Upper lobe of left lung (tissue), 6 donors: Measurements from ENCODE around the gene ADAMTS7. TPM values are rescaled to one million over a fixed set of nuclear protein-coding genes. Genes with fewer than 3 reads are reported as not detected.
"Not testable (repeated sequence)": the region's sequence is repeated elsewhere in the genome, so short reads cannot be mapped to it uniquely, and the experiment has no call there.

Experiments used
- ATAC-seq, 2 donors: fragments of 200-7000 bp; cut with Tn5 transposase; one replicate each; pipeline ENCODE4 v1.9.1; 2022; ENCODE audit warnings: mild to moderate bottlenecking in 2 of 2, moderate library complexity in 2 of 2; ENCODE audit not compliant: low FRiP score in 2 of 2
- DNase-seq, 2 donors: peaks; one replicate each; pipeline ENCODE4 v3.0.0-alpha.2; 2019 to 2020
- H3K27ac ChIP-seq, 4 donors: fragments of 200-600 bp; sonication (generic); one replicate each; pipeline ENCODE4 v1.5.1; 2016 to 2019
- H3K27me3 ChIP-seq, 4 donors: fragments of 200-600 bp; sonication (generic); one replicate each; pipeline ENCODE4 v1.5.1; 2017 to 2019
- H3K36me3 ChIP-seq, 4 donors: fragments of 200-600 bp; sonication (generic); one replicate each; pipeline ENCODE4 v1.5.1; 2016 to 2019
- H3K4me1 ChIP-seq, 4 donors: fragments of 200-600 bp; sonication (generic); one replicate each; pipeline ENCODE4 v1.5.1; 2018 to 2019
- H3K4me3 ChIP-seq, 4 donors: fragments of 200-600 bp; sonication (generic); one replicate each; pipeline ENCODE4 v1.5.1; 2017 to 2019; ENCODE audit warnings: mild to moderate bottlenecking in 2 of 4, moderate library complexity in 1 of 4
- H3K9me3 ChIP-seq, 4 donors: fragments of 200-600 bp; sonication (generic); one replicate each; pipeline ENCODE4 v1.5.1; 2018 to 2019
- EP300 ChIP-seq, 4 donors: sonication (generic); formaldehyde crosslinking; IDR thresholded peaks; one replicate each; pipeline ENCODE4 v1.5.1; 2017; ENCODE audit warnings: antibody characterized with exemption in 4 of 4, control low read depth in 2 of 4
- POLR2A ChIP-seq, 4 donors: fragments of 450-650 bp; IDR thresholded peaks; one replicate each; pipeline ENCODE4 v1.5.1; 2016 to 2017; ENCODE audit warnings: antibody characterized with exemption in 4 of 4, mild to moderate bottlenecking in 2 of 4
- POLR2AphosphoS5 ChIP-seq, 2 donors: sonication (generic); formaldehyde crosslinking; IDR thresholded peaks; one replicate each; pipeline ENCODE4 v1.5.1; 2017; ENCODE audit warnings: antibody characterized with exemption in 2 of 2
- WGBS, 2 donors: methylation state at CpG; one replicate each; pipeline ENCODE4 v1.1.5; 2017 to 2018; 5-methylcytosine and 5-hydroxymethylcytosine counted together
- total RNA-seq, 6 donors: library from RNA; depleted of rRNA in 4 of 6; stranded (reverse); fragments of >200 nt in 4 of 6; gene quantifications; one replicate each; pipeline versions ENCODE4 v1.1.0 to v1.2.1, GENCODE V29; 2016 to 2021
- TF ChIP-seq, protein P1 (sequence below), 6 experiments: fragments of 450-650 bp in 4 of 6; fragments of 200-600 bp in 2 of 6; sonication (generic) in 2 of 6; IDR thresholded peaks; one replicate each; pipeline ENCODE4 v1.5.1; 2016 to 2019; ENCODE audit warnings: antibody characterized with exemption in 6 of 6
- donor health status: DM: no; HTN: no; CAD: no; lungs with moderate emphysema.
- donor health status: DM: no; HTN: yes; CAD: no; lungs with severe emphysema.

ADAMTS7 gene
- total RNA-seq, 6 donors from 2014 or later = 1.8 to 10.2 (median 5.1) TPM

DNA sequence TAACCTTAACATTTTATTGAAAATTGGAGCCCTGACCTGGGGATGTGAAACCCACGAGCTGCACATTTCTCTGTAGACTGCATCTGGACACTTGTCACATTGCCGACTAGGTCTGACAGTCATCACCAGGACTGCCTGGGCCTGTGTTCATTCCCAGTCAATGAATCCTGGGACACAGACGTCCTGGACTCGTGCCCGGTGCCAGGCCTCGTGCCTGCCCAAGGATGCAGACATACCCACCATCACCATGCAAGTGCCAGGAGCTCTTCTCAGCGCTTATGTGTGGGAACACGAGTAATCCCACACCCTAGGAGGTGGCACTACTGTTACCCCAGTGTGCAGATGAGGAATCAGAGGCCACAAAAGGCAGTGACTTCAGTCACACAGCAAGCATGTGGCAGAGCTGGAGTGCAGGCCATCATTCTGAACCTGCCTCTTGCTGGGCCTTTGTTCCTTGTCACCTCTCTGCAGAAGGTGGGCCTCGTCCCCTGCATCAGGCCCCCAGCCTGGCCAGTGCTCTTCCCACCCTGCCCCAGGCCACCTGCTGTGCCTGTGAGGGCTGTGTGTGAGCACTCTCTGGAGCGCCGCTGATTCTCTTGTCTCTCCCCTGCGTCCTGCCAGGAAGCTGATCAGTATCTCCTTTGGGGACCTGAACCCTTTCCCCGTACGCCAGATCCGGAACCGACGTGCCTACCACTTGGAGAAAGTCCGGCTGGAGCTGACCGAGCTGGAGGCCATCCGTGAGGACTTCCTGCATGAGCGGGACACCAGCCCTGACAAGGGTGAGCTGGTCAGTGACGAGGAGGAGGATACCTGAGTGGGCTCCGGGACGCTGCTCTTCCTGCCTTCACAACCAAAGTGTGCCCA, 58.5 kb downstream of the ADAMTS7 start:
- WGBS, 2 donors = 67 to 92% methylated on average over 2 to 24 of the region's 24 CpGs
- no peak for TF ChIP-seq EP300 (IDR thresholded peaks at IDR 0.05)
- no peak for TF ChIP-seq POLR2AphosphoS5 (IDR thresholded peaks at IDR 0.05)
- ATAC-seq (no peak), DNase-seq (peak in 1 of 2 donors; percentile 39)
- no peaks in the 10 kb centered on the region for H3K9me3 ChIP-seq
- no peaks in the 10 kb centered on the region for H3K36me3 ChIP-seq
- peaks cover 10 to 22% (median 15%) of the 10 kb centered on the region in 4 donors for H3K4me1 ChIP-seq
- H3K27ac ChIP-seq = no peak overlapping the region
- no peaks in the 10 kb centered on the region for H3K27me3 ChIP-seq
- no peak overlapping the region for H3K4me3 ChIP-seq

DNA sequence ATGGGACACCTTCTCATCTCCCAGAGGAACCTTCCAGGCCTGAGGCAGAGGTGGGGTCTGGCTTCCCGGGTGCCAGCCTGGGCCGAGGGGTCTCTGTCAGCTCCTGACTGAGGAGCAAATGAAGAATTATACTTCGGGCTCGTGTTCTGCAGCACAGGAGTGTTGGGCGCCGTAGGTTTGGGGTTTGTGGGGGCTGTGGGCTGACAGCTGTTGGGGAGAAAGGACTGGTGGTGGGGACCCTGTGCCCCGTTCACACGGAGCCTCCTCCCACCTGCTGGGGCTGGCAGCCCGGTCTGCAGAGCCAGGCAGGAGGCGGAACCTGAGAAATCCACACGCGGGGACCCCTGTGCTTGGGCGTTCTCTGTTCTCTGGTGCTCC, 59.7 kb downstream of the ADAMTS7 start:
- TF ChIP-seq POLR2AphosphoS5 (IDR thresholded peaks at IDR 0.05) (no peak), EP300 (IDR thresholded peaks at IDR 0.05) (no peak), POLR2A (IDR thresholded peaks at IDR 0.05) (no peak)
- TF ChIP-seq, protein P1, sequence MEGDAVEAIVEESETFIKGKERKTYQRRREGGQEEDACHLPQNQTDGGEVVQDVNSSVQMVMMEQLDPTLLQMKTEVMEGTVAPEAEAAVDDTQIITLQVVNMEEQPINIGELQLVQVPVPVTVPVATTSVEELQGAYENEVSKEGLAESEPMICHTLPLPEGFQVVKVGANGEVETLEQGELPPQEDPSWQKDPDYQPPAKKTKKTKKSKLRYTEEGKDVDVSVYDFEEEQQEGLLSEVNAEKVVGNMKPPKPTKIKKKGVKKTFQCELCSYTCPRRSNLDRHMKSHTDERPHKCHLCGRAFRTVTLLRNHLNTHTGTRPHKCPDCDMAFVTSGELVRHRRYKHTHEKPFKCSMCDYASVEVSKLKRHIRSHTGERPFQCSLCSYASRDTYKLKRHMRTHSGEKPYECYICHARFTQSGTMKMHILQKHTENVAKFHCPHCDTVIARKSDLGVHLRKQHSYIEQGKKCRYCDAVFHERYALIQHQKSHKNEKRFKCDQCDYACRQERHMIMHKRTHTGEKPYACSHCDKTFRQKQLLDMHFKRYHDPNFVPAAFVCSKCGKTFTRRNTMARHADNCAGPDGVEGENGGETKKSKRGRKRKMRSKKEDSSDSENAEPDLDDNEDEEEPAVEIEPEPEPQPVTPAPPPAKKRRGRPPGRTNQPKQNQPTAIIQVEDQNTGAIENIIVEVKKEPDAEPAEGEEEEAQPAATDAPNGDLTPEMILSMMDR (IDR thresholded peaks at IDR 0.05) = no peak
- 78 to 83% methylated on average over 12 to 13 of the region's 13 CpGs for WGBS, 2 donors
- peaks cover 0 to 12% (median 5%) of the 10 kb centered on the region in 4 donors for H3K4me1 ChIP-seq
- no peaks in the 10 kb centered on the region for H3K36me3 ChIP-seq
- ATAC-seq (no peak), DNase-seq (peak in 1 of 2 donors; percentile 49)
- H3K9me3 ChIP-seq = no peaks in the 10 kb centered on the region
- no peak overlapping the region for H3K4me3 ChIP-seq
- no peak overlapping the region for H3K27ac ChIP-seq
- no peaks in the 10 kb centered on the region for H3K27me3 ChIP-seq

DNA sequence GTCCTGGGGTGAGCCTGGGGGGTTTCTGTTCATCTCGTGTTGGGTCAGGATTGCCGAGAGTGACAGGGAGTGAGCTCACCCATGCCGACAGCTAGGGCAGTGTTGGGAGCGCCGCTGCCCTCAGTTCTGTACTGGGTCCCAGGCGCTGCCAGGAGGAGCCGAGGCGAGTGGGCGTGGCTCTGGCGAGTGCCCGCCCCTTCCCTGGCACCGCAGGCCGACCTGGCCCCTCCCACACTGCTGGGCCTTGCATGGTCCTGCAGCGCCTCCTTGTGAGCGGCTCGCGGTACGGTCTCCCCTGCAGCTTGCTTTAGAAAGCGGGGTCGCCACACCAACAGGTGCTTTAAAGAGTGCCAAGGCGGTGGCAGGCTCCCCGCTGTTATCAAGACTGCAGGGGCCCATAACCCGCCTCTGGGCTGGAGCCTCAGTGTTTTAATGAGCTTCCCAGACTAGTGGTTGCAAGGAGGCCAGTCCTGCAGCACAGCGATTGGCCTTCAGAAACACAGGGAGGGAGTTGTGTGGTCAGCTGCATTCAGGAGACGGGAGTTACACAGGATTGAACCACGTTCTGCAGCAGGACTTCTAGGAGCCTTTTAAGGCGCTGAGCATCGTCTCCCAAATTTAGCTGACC, 60.2 kb downstream of the ADAMTS7 start:
- peak; percentile 97 to 98 for ATAC-seq
- TF ChIP-seq, protein P1 (IDR thresholded peaks at IDR 0.05) = peak in 4 of 6 experiments; percentile 53 to 96 (median 76)
- TF ChIP-seq POLR2AphosphoS5 (IDR thresholded peaks at IDR 0.05) = peak in 1 of 2 donors; percentile 16
- H3K27ac ChIP-seq = peak overlapping the region in 1 of 4 donors; percentile 68
- H3K27me3 ChIP-seq, H3K9me3 ChIP-seq, H3K36me3 ChIP-seq: not testable (repeated sequence)
- 10% methylated on average over 5 to 26 of the region's 28 CpGs for WGBS, 2 donors
- peaks cover 0 to 12% (median 4%) of the 10 kb centered on the region in 4 donors for H3K4me1 ChIP-seq
- DNase-seq = peak; percentile 96 to 98
- peak overlapping the region in 3 of 4 donors; percentile 6 to 24 (median 7) for H3K4me3 ChIP-seq

DNA sequence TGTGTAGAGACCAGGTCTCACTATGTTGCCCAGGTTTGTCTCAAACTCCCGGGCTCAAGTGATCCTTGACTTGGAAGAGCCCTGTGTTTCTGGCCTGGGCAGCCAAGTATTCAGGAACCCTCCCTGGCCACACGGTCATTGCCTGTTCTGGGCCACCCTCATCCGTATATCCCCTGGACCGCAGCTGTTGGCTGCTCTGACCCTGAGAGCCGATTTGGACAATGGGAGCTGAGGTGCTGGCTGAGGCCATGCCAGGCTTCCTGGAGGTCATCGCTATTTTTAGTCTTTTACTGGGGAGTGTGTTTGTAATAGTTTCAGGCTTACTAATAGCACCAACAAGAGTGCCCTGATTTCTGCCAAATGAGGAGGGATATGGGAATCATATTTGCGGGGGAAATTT, 60.7 kb downstream of the ADAMTS7 start:
- H3K27ac ChIP-seq = peak overlapping the region in 1 of 4 donors; percentile 68

DNA sequence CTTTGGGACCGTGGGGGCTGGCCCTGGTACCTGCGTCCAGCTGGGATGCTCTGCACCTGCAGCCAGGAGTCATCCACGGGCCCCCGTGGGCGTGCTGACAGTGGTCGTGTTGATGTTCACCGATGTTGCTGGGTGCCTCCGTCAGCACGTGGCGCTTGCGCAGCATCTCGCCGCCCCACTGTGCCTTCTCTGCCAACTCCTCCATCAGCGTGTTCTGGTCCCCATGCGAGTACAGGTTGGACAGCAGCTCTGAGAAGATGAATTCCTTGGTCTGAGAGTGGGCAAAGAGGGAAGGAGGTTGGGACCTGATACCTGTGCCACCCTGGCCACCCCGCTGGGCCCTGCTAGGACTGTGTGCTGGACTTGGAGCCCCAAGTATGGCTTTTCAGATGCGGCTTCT, 61.4 kb downstream of the ADAMTS7 start:
- Histone ChIP-seq H3K4me1 (peaks cover 0 to 12% (median 3%) of the 10 kb centered on the region in 4 donors), H3K27me3 (no peaks in the 10 kb centered on the region), H3K36me3 (no peaks in the 10 kb centered on the region), H3K4me3 (no peak overlapping the region), H3K9me3 (no peaks in the 10 kb centered on the region), H3K27ac (no peak overlapping the region)
- DNase-seq (peak in 1 of 2 donors; percentile 83), ATAC-seq (no peak)
- WGBS, 2 donors = 93 to 100% methylated on average over 6 to 17 of the region's 17 CpGs
- TF ChIP-seq, protein P1 (IDR thresholded peaks at IDR 0.05) = no peak
- TF ChIP-seq POLR2A (IDR thresholded peaks at IDR 0.05) = no peak
- no peak for TF ChIP-seq EP300 (IDR thresholded peaks at IDR 0.05)
- TF ChIP-seq POLR2AphosphoS5 (IDR thresholded peaks at IDR 0.05) = no peak

More for the DNA sequence above, 60.7 kb downstream of the ADAMTS7 start:
- H3K36me3 ChIP-seq = no peaks in the 10 kb centered on the region
- no peaks in the 10 kb centered on the region for H3K9me3 ChIP-seq
- H3K4me3 ChIP-seq = peak overlapping the region in 3 of 4 donors; percentile 6 to 24 (median 7)
- TF ChIP-seq, protein P1 (IDR thresholded peaks at IDR 0.05) = no peak
- TF ChIP-seq EP300 (IDR thresholded peaks at IDR 0.05) = no peak
- no peak for TF ChIP-seq POLR2AphosphoS5 (IDR thresholded peaks at IDR 0.05)
- TF ChIP-seq POLR2A (IDR thresholded peaks at IDR 0.05) = no peak
- no peak for DNase-seq
- peaks cover 0 to 12% (median 3%) of the 10 kb centered on the region in 4 donors for H3K4me1 ChIP-seq
- ATAC-seq = peak; percentile 12 to 49
- 17 to 41% methylated on average over 3 to 7 of the region's 7 CpGs for WGBS, 2 donors
- no peaks in the 10 kb centered on the region for H3K27me3 ChIP-seq

DNA sequence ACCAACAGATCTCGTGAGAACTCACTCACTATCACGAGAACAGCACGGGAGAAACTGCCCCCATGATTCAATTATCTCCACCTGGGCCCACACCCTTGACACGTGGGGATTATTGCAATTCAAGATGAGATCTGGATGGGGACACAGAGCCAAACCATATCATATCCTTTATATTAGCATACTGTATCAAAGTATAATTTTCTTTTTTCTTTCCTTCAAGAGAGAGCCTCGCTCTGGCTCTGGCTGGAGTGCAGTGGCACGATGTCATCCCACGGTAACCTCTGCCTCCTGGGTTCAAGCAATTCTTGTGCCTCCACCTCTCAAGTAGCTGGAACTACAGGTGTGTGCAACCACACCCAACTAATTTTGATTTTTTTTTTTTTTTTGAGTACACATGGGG, 63.4 kb downstream of the ADAMTS7 start:
- not testable (repeated sequence) for H3K9me3 ChIP-seq, H3K36me3 ChIP-seq, H3K27me3 ChIP-seq, DNase-seq, H3K4me3 ChIP-seq, H3K27ac ChIP-seq, ATAC-seq
- WGBS, 2 donors = 87 to 92% methylated on average over 7 of the region's 7 CpGs
- H3K4me1 ChIP-seq = peaks cover 0 to 12% (median 3%) of the 10 kb centered on the region in 4 donors

DNA sequence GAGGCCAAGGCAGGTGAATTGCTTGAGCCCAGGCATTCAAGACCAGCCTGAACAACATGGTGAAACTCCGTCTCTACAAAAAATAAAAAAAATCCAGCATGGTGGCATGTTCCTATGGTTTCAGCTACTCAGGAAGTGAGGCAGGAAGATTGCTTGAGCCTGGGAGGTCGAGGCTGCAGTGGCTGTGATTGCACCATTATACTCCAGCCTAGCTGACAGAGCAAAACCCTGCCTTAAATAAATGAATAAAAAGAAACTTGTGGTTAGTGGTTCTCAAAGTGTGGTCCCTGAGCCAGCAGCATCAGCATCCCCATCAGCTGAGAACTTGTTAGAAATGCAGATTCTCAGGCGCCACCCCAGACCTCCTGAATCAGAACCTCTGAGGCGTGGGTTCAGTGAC, 69.6 kb downstream of the ADAMTS7 start:
- H3K36me3 ChIP-seq, ATAC-seq, H3K4me1 ChIP-seq, H3K27me3 ChIP-seq, H3K4me3 ChIP-seq, H3K9me3 ChIP-seq, H3K27ac ChIP-seq, DNase-seq: not testable (repeated sequence)
- 50 to 62% methylated on average over 3 to 4 of the region's 4 CpGs for WGBS, 2 donors
